Lung (tissue), 12 donors: ENCODE measurements around the gene LRFN5. TPM values are rescaled to one million over a fixed set of nuclear protein-coding genes. Genes with fewer than 3 reads are reported as not detected.
"Not testable (repeated sequence)": the region's sequence is repeated elsewhere in the genome, so short reads cannot be mapped to it uniquely, and the experiment has no call there.

Experiments
- ATAC-seq: fragments of 200-7000 bp; cut with Tn5 transposase; one replicate; pipeline ENCODE4 v1.9.1; 2020; ENCODE audit warnings: moderate number of reproducible peaks; ENCODE audit not compliant: insufficient read depth, low FRiP score
- DNase-seq, 3 donors: peaks; one replicate each; pipeline ENCODE4 v3.0.0-alpha.2; 2013 to 2017
- H3K27ac ChIP-seq, 2 donors: one replicate each; pipeline ENCODE4 v1.5.1; 2013; ENCODE audit warnings: mild to moderate bottlenecking in 2 of 2, moderate library complexity in 2 of 2, control low read depth in 1 of 2, inconsistent platforms in 1 of 2, low read depth in 1 of 2, low read length in 1 of 2
- H3K27me3 ChIP-seq, 3 donors: one replicate each; pipeline ENCODE4 v1.5.1; 2013; ENCODE audit warnings: low read length in 2 of 3; ENCODE audit not compliant: control insufficient read depth in 3 of 3, insufficient read depth in 3 of 3
- H3K36me3 ChIP-seq, 4 donors: one replicate each; pipeline ENCODE4 v1.5.1; 2013; ENCODE audit warnings: low read length in 4 of 4, mild to moderate bottlenecking in 1 of 4, moderate library complexity in 1 of 4; ENCODE audit not compliant: control insufficient read depth in 4 of 4, insufficient read depth in 4 of 4
- H3K4me1 ChIP-seq, 5 donors: one replicate each; pipeline ENCODE4 v1.5.1; 2013; ENCODE audit warnings: low read length in 5 of 5, mild to moderate bottlenecking in 2 of 5, moderate library complexity in 1 of 5; ENCODE audit not compliant: control insufficient read depth in 5 of 5, insufficient read depth in 5 of 5
- H3K4me3 ChIP-seq: one replicate; pipeline ENCODE4 v1.5.1; 2013; ENCODE audit warnings: mild to moderate bottlenecking, control low read depth, moderate library complexity
- H3K9ac ChIP-seq, 2 donors: one replicate each; pipeline ENCODE4 v1.5.1; 2013; ENCODE audit warnings: low read length in 2 of 2, control low read depth in 1 of 2; ENCODE audit not compliant: insufficient read depth in 1 of 2
- H3K9me3 ChIP-seq, 4 donors: one replicate each; pipeline ENCODE4 v1.5.1; 2013; ENCODE audit warnings: low read length in 3 of 4, mild to moderate bottlenecking in 1 of 4, moderate library complexity in 1 of 4; ENCODE audit not compliant: control insufficient read depth in 4 of 4, insufficient read depth in 3 of 4
- WGBS, 2 donors: extraction: QIAGEN DNeasy Blood & Tissue Kit; methylation state at CpG; one replicate each; pipeline ENCODE4 v1.1.7; 2013; 5-methylcytosine and 5-hydroxymethylcytosine counted together
- polyA plus RNA-seq, 2 donors: library from polyadenylated mRNA; stranded (reverse); fragments of 200-250 nt; gene quantifications; one replicate each; pipeline ENCODE4 v1.2.1, GENCODE V29; 2013
- total RNA-seq, 2 donors: library from RNA; depleted of rRNA in 1 of 2; stranded (reverse); fragments of >200 nt in 1 of 2; gene quantifications; one replicate each; pipeline ENCODE4 v1.2.1, GENCODE V29; 2014 to 2021
- TF ChIP-seq, protein P1 (sequence below): IDR thresholded peaks from 2 replicates; pipeline ENCODE4 v1.5.1; 2012; ENCODE audit warnings: mild to moderate bottlenecking; ENCODE audit errors: control extremely low read depth, extremely low read depth
- donor health status: control.
- donor health status: control.
- donor health status: Bipolar disorder and iron deficiency.
- donor health status: healthy.
- donor health status: DM: yes; HTN: yes; CAD: no.

Gene LRFN5
- total and polyA plus RNA-seq, 4 donors: 0.40 to 12.6 (median 1.2) TPM

- no peak overlapping the region for H3K4me3 ChIP-seq
- TF ChIP-seq, protein P1, sequence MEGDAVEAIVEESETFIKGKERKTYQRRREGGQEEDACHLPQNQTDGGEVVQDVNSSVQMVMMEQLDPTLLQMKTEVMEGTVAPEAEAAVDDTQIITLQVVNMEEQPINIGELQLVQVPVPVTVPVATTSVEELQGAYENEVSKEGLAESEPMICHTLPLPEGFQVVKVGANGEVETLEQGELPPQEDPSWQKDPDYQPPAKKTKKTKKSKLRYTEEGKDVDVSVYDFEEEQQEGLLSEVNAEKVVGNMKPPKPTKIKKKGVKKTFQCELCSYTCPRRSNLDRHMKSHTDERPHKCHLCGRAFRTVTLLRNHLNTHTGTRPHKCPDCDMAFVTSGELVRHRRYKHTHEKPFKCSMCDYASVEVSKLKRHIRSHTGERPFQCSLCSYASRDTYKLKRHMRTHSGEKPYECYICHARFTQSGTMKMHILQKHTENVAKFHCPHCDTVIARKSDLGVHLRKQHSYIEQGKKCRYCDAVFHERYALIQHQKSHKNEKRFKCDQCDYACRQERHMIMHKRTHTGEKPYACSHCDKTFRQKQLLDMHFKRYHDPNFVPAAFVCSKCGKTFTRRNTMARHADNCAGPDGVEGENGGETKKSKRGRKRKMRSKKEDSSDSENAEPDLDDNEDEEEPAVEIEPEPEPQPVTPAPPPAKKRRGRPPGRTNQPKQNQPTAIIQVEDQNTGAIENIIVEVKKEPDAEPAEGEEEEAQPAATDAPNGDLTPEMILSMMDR: no peak
- 46 to 57% methylated on average over 3 of the region's 3 CpGs for WGBS, 2 donors
- no peaks in the 10 kb centered on the region for H3K36me3 ChIP-seq
- DNase-seq (no peak), ATAC-seq (no peak)
- no peaks in the 10 kb centered on the region for H3K4me1 ChIP-seq
- no peaks in the 10 kb centered on the region for H3K27me3 ChIP-seq
- H3K9ac ChIP-seq: no peak overlapping the region
- peaks cover 0 to 1% (median 0%) of the 10 kb centered on the region in 4 donors for H3K9me3 ChIP-seq
- H3K27ac ChIP-seq: no peak overlapping the region
Observed at GRCh38 chr14:41901089-41901488, 294.4 kb downstream of the LRFN5 start.

- Histone ChIP-seq H3K4me1 (no peaks in the 10 kb centered on the region), H3K9ac (no peak overlapping the region), H3K4me3 (no peak overlapping the region), H3K9me3 (peaks cover 0 to 1% (median 0%) of the 10 kb centered on the region in 4 donors), H3K36me3 (no peaks in the 10 kb centered on the region), H3K27ac (no peak overlapping the region), H3K27me3 (no peaks in the 10 kb centered on the region)
- WGBS, 2 donors: 94 to 98% methylated on average over 9 of the region's 9 CpGs
- no peak for DNase-seq
- TF ChIP-seq, protein P1: no peak
- ATAC-seq: no peak
Observed at GRCh38 chr14:41905394-41905964, 298.8 kb downstream of the LRFN5 start.

DNA sequence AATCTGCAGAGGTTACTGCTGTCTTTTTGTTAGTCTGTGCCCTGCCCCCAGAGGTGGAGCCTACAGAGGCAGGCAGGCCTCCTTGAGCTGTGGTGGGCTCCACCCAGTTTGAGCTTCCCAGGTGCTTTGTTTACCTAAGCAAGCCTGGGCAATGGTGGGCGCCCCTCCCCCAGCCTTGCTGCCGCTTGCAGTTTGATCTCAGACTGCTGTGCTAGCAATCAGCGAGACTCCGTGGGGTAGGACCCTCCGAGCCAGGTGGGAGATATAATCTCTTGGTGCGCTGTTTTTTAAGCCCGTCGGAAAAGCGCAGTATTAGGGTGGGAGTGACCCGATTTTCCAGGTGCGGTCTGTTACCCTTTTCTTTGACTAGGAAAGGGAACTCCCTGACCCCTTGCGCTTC is 304.5 kb downstream of the LRFN5 start:
- not testable (repeated sequence) for ATAC-seq, H3K4me1 ChIP-seq, H3K9ac ChIP-seq, H3K4me3 ChIP-seq, DNase-seq, H3K27ac ChIP-seq, H3K27me3 ChIP-seq, H3K36me3 ChIP-seq, H3K9me3 ChIP-seq
- 82 to 86% methylated on average over 12 of the region's 12 CpGs for WGBS, 2 donors

- no peaks in the 10 kb centered on the region for H3K4me1 ChIP-seq
- H3K9me3 ChIP-seq: no peaks in the 10 kb centered on the region
- TF ChIP-seq, protein P1: no peak
- no peak overlapping the region for H3K9ac ChIP-seq
- DNase-seq (no peak), ATAC-seq (no peak)
- WGBS, 2 donors: 90 to 95% methylated on average over 2 of the region's 2 CpGs
- no peaks in the 10 kb centered on the region for H3K36me3 ChIP-seq
- H3K27me3 ChIP-seq: no peaks in the 10 kb centered on the region
- H3K27ac ChIP-seq: no peak overlapping the region
- no peak overlapping the region for H3K4me3 ChIP-seq
Observed at GRCh38 chr14:41913398-41913797, 306.7 kb downstream of the LRFN5 start.
